ENCODE data around the gene NNMT.

Gene NNMT

GRCh38 chr11:114257621-114258558, 38.3 kb upstream of the NNMT start:
- Histone ChIP-seq H3K27me3 (ENCODE audit: insufficient read depth, low read length) (no peaks in the 10 kb centered on the region), H3K4me3 (ENCODE audit: low read length) (no peak overlapping the region), H3K9me3 (ENCODE audit: low read length) (no peaks in the 10 kb centered on the region), H3K36me3 (ENCODE audit: insufficient read depth, low read length) (no peaks in the 10 kb centered on the region), H3K4me1 (ENCODE audit: insufficient read depth, low read length) (peaks cover 61% of the 10 kb centered on the region), H2AFZ (ENCODE audit: low read depth, low read length) (no peak overlapping the region)

GRCh38 chr11:114258696-114259095, 37.5 kb upstream of the NNMT start:
- H3K4me3 ChIP-seq (ENCODE audit: low read length), result no peak overlapping the region
- H2AFZ ChIP-seq (ENCODE audit: low read depth, low read length), result no peak overlapping the region
- H3K36me3 ChIP-seq (ENCODE audit: insufficient read depth, low read length), result no peaks in the 10 kb centered on the region
- H3K4me1 ChIP-seq (ENCODE audit: insufficient read depth, low read length), result peaks cover 58% of the 10 kb centered on the region
- H3K27me3 ChIP-seq (ENCODE audit: insufficient read depth, low read length), result no peaks in the 10 kb centered on the region
- H3K9me3 ChIP-seq (ENCODE audit: low read length), result no peaks in the 10 kb centered on the region

DNA sequence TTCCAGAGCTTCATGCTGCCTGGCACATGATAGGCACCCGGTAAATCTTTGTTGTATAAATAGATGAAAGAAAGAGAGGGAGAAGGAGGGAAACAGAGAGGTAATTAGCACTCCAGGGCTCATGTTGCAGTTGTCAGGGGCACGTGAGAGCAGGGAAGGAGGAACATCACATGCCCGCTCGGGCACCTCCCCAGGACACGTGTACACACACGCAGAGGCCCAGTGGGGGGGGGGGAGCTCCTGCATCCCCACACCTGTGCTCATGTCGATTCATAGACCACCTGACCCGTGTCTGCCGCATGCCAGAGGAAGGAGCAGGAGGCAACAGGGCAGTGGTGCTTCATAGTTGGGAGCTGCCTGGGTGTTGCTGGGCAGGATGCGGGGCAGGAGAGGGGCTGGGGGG, 37.1 kb upstream of the NNMT start:
- Histone ChIP-seq H3K9me3 (ENCODE audit: low read length) (no peaks in the 10 kb centered on the region), H3K4me1 (ENCODE audit: insufficient read depth, low read length) (peaks cover 58% of the 10 kb centered on the region), H2AFZ (ENCODE audit: low read depth, low read length) (no peak overlapping the region), H3K36me3 (ENCODE audit: insufficient read depth, low read length) (no peaks in the 10 kb centered on the region), H3K4me3 (ENCODE audit: low read length) (no peak overlapping the region), H3K27me3 (ENCODE audit: insufficient read depth, low read length) (no peaks in the 10 kb centered on the region)

GRCh38 chr11:114259551-114259983, 36.6 kb upstream of the NNMT start:
- no peak overlapping the region for H2AFZ ChIP-seq (ENCODE audit: low read depth, low read length)
- peaks cover 57% of the 10 kb centered on the region for H3K4me1 ChIP-seq (ENCODE audit: insufficient read depth, low read length)
- no peaks in the 10 kb centered on the region for H3K36me3 ChIP-seq (ENCODE audit: insufficient read depth, low read length)
- H3K27me3 ChIP-seq (ENCODE audit: insufficient read depth, low read length), result no peaks in the 10 kb centered on the region
- no peak overlapping the region for H3K4me3 ChIP-seq (ENCODE audit: low read length)
- no peaks in the 10 kb centered on the region for H3K9me3 ChIP-seq (ENCODE audit: low read length)

DNA sequence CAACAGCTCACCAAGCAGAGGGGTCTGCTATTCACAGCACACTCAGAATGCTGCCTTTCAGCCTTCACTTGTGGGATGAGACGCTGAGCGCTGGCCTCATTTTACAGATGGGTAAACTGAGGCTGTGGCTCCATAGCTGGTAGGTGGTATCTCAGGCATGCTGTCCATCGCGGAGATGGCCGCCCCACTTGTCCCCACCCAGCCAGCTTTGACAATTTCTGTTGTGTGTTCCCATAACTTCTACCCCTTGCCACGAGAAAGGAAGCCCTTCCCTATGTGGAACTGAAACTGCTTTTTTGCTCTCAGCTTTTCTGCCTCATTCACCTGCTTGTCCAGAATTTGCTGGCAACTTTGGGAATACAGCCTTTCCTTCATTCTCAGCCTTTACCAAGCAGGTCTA, 36.1 kb upstream of the NNMT start:
- no peaks in the 10 kb centered on the region for H3K9me3 ChIP-seq (ENCODE audit: low read length)
- H3K4me1 ChIP-seq (ENCODE audit: insufficient read depth, low read length), result peaks cover 53% of the 10 kb centered on the region
- no peaks in the 10 kb centered on the region for H3K27me3 ChIP-seq (ENCODE audit: insufficient read depth, low read length)
- no peak overlapping the region for H3K4me3 ChIP-seq (ENCODE audit: low read length)
- H2AFZ ChIP-seq (ENCODE audit: low read depth, low read length), result no peak overlapping the region
- no peaks in the 10 kb centered on the region for H3K36me3 ChIP-seq (ENCODE audit: insufficient read depth, low read length)

GRCh38 chr11:114260483-114260882, 35.7 kb upstream of the NNMT start:
- Histone ChIP-seq H3K4me3 (ENCODE audit: low read length) (no peak overlapping the region), H3K9me3 (ENCODE audit: low read length) (no peaks in the 10 kb centered on the region), H2AFZ (ENCODE audit: low read depth, low read length) (no peak overlapping the region), H3K36me3 (ENCODE audit: insufficient read depth, low read length) (no peaks in the 10 kb centered on the region), H3K4me1 (ENCODE audit: insufficient read depth, low read length) (peaks cover 49% of the 10 kb centered on the region), H3K27me3 (ENCODE audit: insufficient read depth, low read length) (no peaks in the 10 kb centered on the region)

DNA sequence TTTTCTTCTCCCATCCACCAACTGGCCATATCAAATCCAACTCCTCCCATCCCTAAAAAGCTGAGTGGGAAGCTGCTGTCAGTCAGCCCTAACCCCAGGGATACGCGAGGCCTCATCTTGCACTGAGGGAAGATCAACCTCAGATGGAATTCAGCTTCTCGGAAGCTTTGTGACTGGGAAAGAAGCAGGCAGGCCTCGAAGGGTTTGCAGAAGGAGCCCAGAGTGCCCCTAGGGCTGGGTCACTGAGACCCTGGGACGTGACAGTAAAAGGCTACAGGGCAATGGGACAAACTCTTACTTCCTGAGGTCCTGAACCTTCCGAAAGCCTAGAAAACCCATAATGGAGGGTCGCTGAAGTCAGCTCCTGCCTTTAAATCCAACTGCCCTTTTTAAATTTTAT, 34.4 kb upstream of the NNMT start:
- peaks cover 36% of the 10 kb centered on the region for H3K4me1 ChIP-seq (ENCODE audit: insufficient read depth, low read length)

GRCh38 chr11:114262681-114263512, 33.3 kb upstream of the NNMT start:
- Histone ChIP-seq H3K9me3 (ENCODE audit: low read length) (no peaks in the 10 kb centered on the region), H2AFZ (ENCODE audit: low read depth, low read length) (no peak overlapping the region), H3K36me3 (ENCODE audit: insufficient read depth, low read length) (no peaks in the 10 kb centered on the region), H3K4me1 (ENCODE audit: insufficient read depth, low read length) (peaks cover 27% of the 10 kb centered on the region), H3K27me3 (ENCODE audit: insufficient read depth, low read length) (no peaks in the 10 kb centered on the region), H3K4me3 (ENCODE audit: low read length) (no peak overlapping the region)

More for the DNA sequence above, 34.4 kb upstream of the NNMT start:
- H3K4me3 ChIP-seq (ENCODE audit: low read length), result no peak overlapping the region
- no peaks in the 10 kb centered on the region for H3K36me3 ChIP-seq (ENCODE audit: insufficient read depth, low read length)
- H2AFZ ChIP-seq (ENCODE audit: low read depth, low read length), result no peak overlapping the region
- H3K27me3 ChIP-seq (ENCODE audit: insufficient read depth, low read length), result no peaks in the 10 kb centered on the region
- no peaks in the 10 kb centered on the region for H3K9me3 ChIP-seq (ENCODE audit: low read length)

GRCh38 chr11:114263513-114264170, 32.6 kb upstream of the NNMT start:
- no peaks in the 10 kb centered on the region for H3K36me3 ChIP-seq (ENCODE audit: insufficient read depth, low read length)
- H3K4me1 ChIP-seq (ENCODE audit: insufficient read depth, low read length), result peaks cover 19% of the 10 kb centered on the region
- H3K4me3 ChIP-seq (ENCODE audit: low read length), result no peak overlapping the region
- H2AFZ ChIP-seq (ENCODE audit: low read depth, low read length), result no peak overlapping the region
- no peaks in the 10 kb centered on the region for H3K9me3 ChIP-seq (ENCODE audit: low read length)
- H3K27me3 ChIP-seq (ENCODE audit: insufficient read depth, low read length), result no peaks in the 10 kb centered on the region

DNA sequence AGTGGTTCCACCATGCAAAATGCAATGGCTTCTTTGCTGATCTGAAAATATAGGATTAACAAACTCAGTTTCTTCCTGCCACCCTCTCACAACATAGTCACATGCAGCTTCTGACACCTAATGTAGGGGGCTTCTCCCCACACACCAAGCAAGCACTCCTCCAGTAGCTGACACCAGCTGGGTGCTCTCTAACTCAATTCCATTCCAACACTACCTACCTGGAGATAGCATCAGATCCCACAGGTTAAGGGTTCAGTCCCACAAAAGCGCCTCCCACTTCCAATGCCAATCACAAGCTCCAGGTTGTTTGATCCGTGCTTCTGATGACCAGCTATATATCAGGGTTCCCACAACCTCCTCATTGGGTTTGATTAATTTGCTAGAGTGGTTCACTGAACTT, 31.8 kb upstream of the NNMT start:
- no peak overlapping the region for H3K4me3 ChIP-seq (ENCODE audit: low read length)
- peaks cover 13% of the 10 kb centered on the region for H3K4me1 ChIP-seq (ENCODE audit: insufficient read depth, low read length)
- H2AFZ ChIP-seq (ENCODE audit: low read depth, low read length), result no peak overlapping the region
- H3K36me3 ChIP-seq (ENCODE audit: insufficient read depth, low read length), result no peaks in the 10 kb centered on the region
- H3K9me3 ChIP-seq (ENCODE audit: low read length), result no peaks in the 10 kb centered on the region
- no peaks in the 10 kb centered on the region for H3K27me3 ChIP-seq (ENCODE audit: insufficient read depth, low read length)

GRCh38 chr11:114265122-114265878, 30.9 kb upstream of the NNMT start:
- Histone ChIP-seq H3K4me1 (ENCODE audit: insufficient read depth, low read length) (peaks cover 6% of the 10 kb centered on the region), H3K4me3 (ENCODE audit: low read length) (no peak overlapping the region), H2AFZ (ENCODE audit: low read depth, low read length) (no peak overlapping the region), H3K9me3 (ENCODE audit: low read length) (no peaks in the 10 kb centered on the region), H3K27me3 (ENCODE audit: insufficient read depth, low read length) (no peaks in the 10 kb centered on the region), H3K36me3 (ENCODE audit: insufficient read depth, low read length) (no peaks in the 10 kb centered on the region)

DNA sequence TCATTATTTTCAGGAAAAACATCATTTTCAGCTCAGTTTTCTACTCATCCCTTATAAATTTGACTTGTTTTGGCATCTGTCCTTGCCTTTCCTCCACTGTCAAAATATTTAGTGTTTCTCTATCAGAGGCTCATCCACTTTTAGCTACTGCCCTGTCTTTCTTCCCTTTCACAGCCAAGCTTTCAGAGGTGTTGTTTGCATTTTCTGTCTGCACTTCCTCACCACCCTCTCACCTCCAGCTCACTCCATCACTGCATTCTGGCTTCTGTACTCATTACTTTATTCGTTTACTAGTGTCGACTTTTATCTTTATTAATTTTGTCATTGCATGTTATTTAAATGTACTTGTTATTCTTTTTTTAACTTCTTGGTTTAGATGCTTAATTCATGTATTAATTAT, 26.7 kb upstream of the NNMT start:
- Histone ChIP-seq H3K4me3 (ENCODE audit: low read length) (no peak overlapping the region), H3K9me3 (ENCODE audit: low read length) (no peaks in the 10 kb centered on the region), H2AFZ (ENCODE audit: low read depth, low read length) (no peak overlapping the region), H3K27me3 (ENCODE audit: insufficient read depth, low read length) (no peaks in the 10 kb centered on the region), H3K4me1 (ENCODE audit: insufficient read depth, low read length) (no peaks in the 10 kb centered on the region), H3K36me3 (ENCODE audit: insufficient read depth, low read length) (no peaks in the 10 kb centered on the region)

Data from neuron (in vitro differentiated cells).